Stomach (tissue), 4 donors: ENCODE results near the gene PRKCZ.

Experiments used
- POLR2A ChIP-seq, 4 donors: fragments of 450-650 bp; IDR thresholded peaks; one replicate each; pipeline ENCODE4 v1.6.1; 2016; ENCODE audit warnings: antibody characterized with exemption in 4 of 4, control low read depth in 2 of 4, mild to moderate bottlenecking in 1 of 4, moderate library complexity in 1 of 4
- TF ChIP-seq, protein P1 (sequence below), 7 experiments: fragments of 450-650 bp in 4 of 7; fragments of 200-600 bp in 3 of 7; sonication (generic) in 3 of 7; IDR thresholded peaks; one replicate each; pipeline ENCODE4 v1.5.1; 2016 to 2019; ENCODE audit warnings: antibody characterized with exemption in 7 of 7, control low read depth in 2 of 7, mild to moderate bottlenecking in 1 of 7

GRCh38 chr1:2145946-2146835 lies 96.0 kb downstream of the PRKCZ start:
- TF ChIP-seq, protein P1, sequence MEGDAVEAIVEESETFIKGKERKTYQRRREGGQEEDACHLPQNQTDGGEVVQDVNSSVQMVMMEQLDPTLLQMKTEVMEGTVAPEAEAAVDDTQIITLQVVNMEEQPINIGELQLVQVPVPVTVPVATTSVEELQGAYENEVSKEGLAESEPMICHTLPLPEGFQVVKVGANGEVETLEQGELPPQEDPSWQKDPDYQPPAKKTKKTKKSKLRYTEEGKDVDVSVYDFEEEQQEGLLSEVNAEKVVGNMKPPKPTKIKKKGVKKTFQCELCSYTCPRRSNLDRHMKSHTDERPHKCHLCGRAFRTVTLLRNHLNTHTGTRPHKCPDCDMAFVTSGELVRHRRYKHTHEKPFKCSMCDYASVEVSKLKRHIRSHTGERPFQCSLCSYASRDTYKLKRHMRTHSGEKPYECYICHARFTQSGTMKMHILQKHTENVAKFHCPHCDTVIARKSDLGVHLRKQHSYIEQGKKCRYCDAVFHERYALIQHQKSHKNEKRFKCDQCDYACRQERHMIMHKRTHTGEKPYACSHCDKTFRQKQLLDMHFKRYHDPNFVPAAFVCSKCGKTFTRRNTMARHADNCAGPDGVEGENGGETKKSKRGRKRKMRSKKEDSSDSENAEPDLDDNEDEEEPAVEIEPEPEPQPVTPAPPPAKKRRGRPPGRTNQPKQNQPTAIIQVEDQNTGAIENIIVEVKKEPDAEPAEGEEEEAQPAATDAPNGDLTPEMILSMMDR (IDR thresholded peaks at IDR 0.05), result no peak
- no peak for TF ChIP-seq POLR2A (IDR thresholded peaks at IDR 0.05)
